Neuronal stem cell (in vitro differentiated cells): ENCODE measurements around the gene TRPM1.

ENCODE experiments used
- DNase-seq: peaks from one replicate; pipeline ENCODE4 v3.0.0-alpha.2; 2013; ENCODE audit warnings: low spot score
- H2AFZ ChIP-seq: one replicate; pipeline ENCODE4 v1.6.1; 2013; ENCODE audit warnings: mild to moderate bottlenecking, low read length, inconsistent platforms
- H2AK5ac ChIP-seq: 2 replicates; pipeline ENCODE4 v1.6.1; 2013; ENCODE audit warnings: low read depth, mild to moderate bottlenecking, inconsistent platforms, low read length, moderate library complexity, mixed read lengths
- H2BK120ac ChIP-seq: 2 replicates; pipeline ENCODE4 v1.6.1; 2013; ENCODE audit warnings: low read depth, mild to moderate bottlenecking, inconsistent platforms, low read length, moderate library complexity, mixed read lengths
- H2BK12ac ChIP-seq: one replicate; pipeline ENCODE4 v1.6.1; 2013; ENCODE audit warnings: low read length, inconsistent platforms
- H2BK15ac ChIP-seq: 2 replicates; pipeline ENCODE4 v1.6.1; 2013; ENCODE audit warnings: mild to moderate bottlenecking, low read length, inconsistent platforms, mixed read lengths
- H2BK5ac ChIP-seq: one replicate; pipeline ENCODE4 v1.6.1; 2013; ENCODE audit warnings: inconsistent platforms, mild to moderate bottlenecking, low read length, moderate library complexity
- H3K14ac ChIP-seq: one replicate; pipeline ENCODE4 v1.6.1; 2013; ENCODE audit warnings: low read length, inconsistent platforms
- H3K18ac ChIP-seq: 2 replicates; pipeline ENCODE4 v1.6.1; 2013; ENCODE audit warnings: low read length, inconsistent platforms
- H3K23ac ChIP-seq: 2 replicates; pipeline ENCODE4 v1.6.1; 2013; ENCODE audit warnings: low read depth, mild to moderate bottlenecking, mixed read lengths, low read length, inconsistent platforms; ENCODE audit not compliant: poor library complexity
- H3K27ac ChIP-seq: replicated peaks from 3 replicates; pipeline ENCODE4 v1.5.1; 2013; ENCODE audit warnings: low read length, inconsistent platforms
- H3K27me3 ChIP-seq, 3 experiments: 2 replicates each; pipeline ENCODE4 v1.6.1; 2013; ENCODE audit warnings: low read length in 3 of 3, mild to moderate bottlenecking in 2 of 3, inconsistent platforms in 1 of 3, low read depth in 1 of 3, mixed read lengths in 1 of 3, moderate library complexity in 1 of 3; ENCODE audit not compliant: control insufficient read depth in 3 of 3, insufficient read depth in 3 of 3
- H3K36me3 ChIP-seq, 2 donors: replicated peaks in 1 of 2; 2 replicates each; pipeline ENCODE4 v1.6.1; 2013; ENCODE audit warnings: low read length in 2 of 2; ENCODE audit not compliant: control insufficient read depth in 2 of 2, insufficient read depth in 2 of 2
- H3K4ac ChIP-seq: 2 replicates; pipeline ENCODE4 v1.6.1; 2013; ENCODE audit warnings: inconsistent platforms, mild to moderate bottlenecking, low read length, moderate library complexity
- H3K4me1 ChIP-seq, 2 donors: 1 replicate in 1 of 2; 2 replicates in 1 of 2; pipeline ENCODE4 v1.6.1; 2013; ENCODE audit warnings: low read length in 2 of 2, low read depth in 1 of 2; ENCODE audit not compliant: control insufficient read depth in 2 of 2, insufficient read depth in 1 of 2
- H3K4me2 ChIP-seq: one replicate; pipeline ENCODE4 v1.6.1; 2013; ENCODE audit warnings: mild to moderate bottlenecking, low read length, inconsistent platforms; ENCODE audit not compliant: insufficient read depth, poor library complexity, severe bottlenecking
- H3K4me3 ChIP-seq, 2 donors: 2 replicates each; pipeline ENCODE4 v1.5.1; 2013; ENCODE audit warnings: low read length in 2 of 2, mild to moderate bottlenecking in 2 of 2, inconsistent platforms in 1 of 2, moderate library complexity in 1 of 2
- H3K79me1 ChIP-seq: one replicate; pipeline ENCODE4 v1.6.1; 2013; ENCODE audit warnings: low read depth, mild to moderate bottlenecking, inconsistent platforms, low read length, moderate library complexity
- H3K9ac ChIP-seq: one replicate; pipeline ENCODE4 v1.6.1; 2013; ENCODE audit warnings: mild to moderate bottlenecking, low read depth, low read length, inconsistent platforms; ENCODE audit not compliant: poor library complexity
- H3K9me3 ChIP-seq, 2 donors: replicated peaks in 1 of 2; 2 replicates each; pipeline versions ENCODE3 to v1.6.1; 2013; ENCODE audit warnings: low read length in 2 of 2, mild to moderate bottlenecking in 2 of 2, inconsistent platforms in 1 of 2, low read depth in 1 of 2, mixed read lengths in 1 of 2, moderate library complexity in 1 of 2; ENCODE audit not compliant: control insufficient read depth in 2 of 2, insufficient read depth in 1 of 2
- H4K8ac ChIP-seq: one replicate; pipeline ENCODE4 v1.6.1; 2013; ENCODE audit warnings: low read depth, mild to moderate bottlenecking, inconsistent platforms, low read length, moderate library complexity
- H4K91ac ChIP-seq: one replicate; pipeline ENCODE4 v1.6.1; 2013; ENCODE audit warnings: low read length, low read depth, mild to moderate bottlenecking, inconsistent platforms; ENCODE audit not compliant: poor library complexity
- WGBS, 2 donors: extraction: QIAGEN DNeasy Blood & Tissue Kit; methylation state at CpG; one replicate each; pipeline ENCODE4 v1.1.7; 2013; ENCODE audit warnings: missing lambda C conversion rate in 2 of 2, mixed read lengths in 1 of 2; ENCODE audit not compliant: insufficient read length in 2 of 2, insufficient replicate concordance in 1 of 2; ENCODE audit errors: extremely low coverage in 2 of 2; 5-methylcytosine and 5-hydroxymethylcytosine counted together

The TRPM1 gene

DNA sequence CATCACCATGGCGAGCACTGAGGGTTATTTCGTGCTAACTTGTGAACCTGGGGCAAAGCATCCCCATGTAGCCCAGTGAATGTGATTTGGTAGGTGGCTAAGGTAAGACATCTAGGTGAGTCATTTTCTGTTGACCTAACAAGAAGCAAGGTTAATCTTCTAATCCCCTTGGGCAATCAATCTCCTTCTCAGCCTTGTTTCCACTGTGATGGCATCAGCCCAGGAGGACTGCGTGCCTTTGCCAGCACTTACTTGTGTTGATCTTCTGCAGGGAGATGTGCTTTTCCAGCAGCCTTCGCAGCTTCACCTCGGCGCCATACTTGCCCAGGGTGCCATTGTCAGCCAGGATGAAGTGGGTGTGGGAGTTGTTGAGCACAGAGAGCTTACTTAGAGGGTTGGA lies 35.7 kb downstream of the TRPM1 start:
- H2BK5ac ChIP-seq = no peak overlapping the region
- H3K4me1 ChIP-seq = no peaks in the 10 kb centered on the region
- no CpG with 5 or more reads among the region's 6 CpGs for WGBS, 2 donors
- H3K9ac ChIP-seq = no peak overlapping the region
- H3K4ac ChIP-seq = no peak overlapping the region
- no peak overlapping the region for H3K23ac ChIP-seq
- H4K91ac ChIP-seq = no peak overlapping the region
- H3K4me3 ChIP-seq = no peak overlapping the region
- H3K14ac ChIP-seq = no peak overlapping the region
- H3K27me3 ChIP-seq = no peaks in the 10 kb centered on the region
- peaks cover 1% of the 10 kb centered on the region for H3K79me1 ChIP-seq
- no peak for DNase-seq
- no peak overlapping the region for H3K4me2 ChIP-seq
- peak overlapping the region; percentile 30 for H2AK5ac ChIP-seq
- peak overlapping the region; percentile 20 for H3K18ac ChIP-seq
- no peak overlapping the region for H2AFZ ChIP-seq
- no peak overlapping the region for H2BK12ac ChIP-seq
- H3K9me3 ChIP-seq = no peaks in the 10 kb centered on the region
- H2BK15ac ChIP-seq = no peak overlapping the region
- no peaks in the 10 kb centered on the region for H3K36me3 ChIP-seq
- H3K27ac ChIP-seq = no peak overlapping the region
- H4K8ac ChIP-seq = no peak overlapping the region
- H2BK120ac ChIP-seq = no peak overlapping the region

DNA sequence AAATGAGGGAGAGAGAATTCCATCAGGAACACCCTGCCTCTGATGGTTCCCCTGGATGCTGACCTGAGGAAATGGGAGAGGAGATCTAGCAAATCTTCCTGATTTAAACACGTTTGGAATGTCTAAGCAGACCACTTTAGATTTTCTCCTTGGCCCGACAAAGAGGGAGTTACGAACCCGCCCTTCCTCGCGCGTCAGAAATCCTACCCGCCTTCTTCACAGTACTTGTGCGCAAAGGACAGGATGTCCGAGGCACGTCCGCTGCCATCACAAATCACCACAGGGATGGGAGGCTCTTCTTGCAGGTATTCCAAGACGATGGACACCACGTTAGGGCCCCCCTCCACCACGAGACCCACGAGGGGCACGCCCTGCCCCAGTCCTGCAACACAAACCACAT lies 38.6 kb downstream of the TRPM1 start:
- no peak overlapping the region for H3K14ac ChIP-seq
- no peak overlapping the region for H4K8ac ChIP-seq
- no peak overlapping the region for H3K23ac ChIP-seq
- no peak overlapping the region for H2BK15ac ChIP-seq
- no peaks in the 10 kb centered on the region for H3K9me3 ChIP-seq
- H2BK5ac ChIP-seq = no peak overlapping the region
- no peak overlapping the region for H3K18ac ChIP-seq
- no peaks in the 10 kb centered on the region for H3K27me3 ChIP-seq
- H3K9ac ChIP-seq = no peak overlapping the region
- H2BK120ac ChIP-seq = no peak overlapping the region
- H3K4me2 ChIP-seq = no peak overlapping the region
- H2AFZ ChIP-seq = no peak overlapping the region
- H4K91ac ChIP-seq = no peak overlapping the region
- H3K4me1 ChIP-seq = no peaks in the 10 kb centered on the region
- H2BK12ac ChIP-seq = no peak overlapping the region
- H3K4ac ChIP-seq = no peak overlapping the region
- H3K36me3 ChIP-seq = no peaks in the 10 kb centered on the region
- no peak overlapping the region for H3K27ac ChIP-seq
- H2AK5ac ChIP-seq = no peak overlapping the region
- WGBS, 2 donors = no CpG with 5 or more reads among the region's 17 CpGs
- no peak overlapping the region for H3K4me3 ChIP-seq
- DNase-seq = no peak
- peaks cover 1% of the 10 kb centered on the region for H3K79me1 ChIP-seq

DNA sequence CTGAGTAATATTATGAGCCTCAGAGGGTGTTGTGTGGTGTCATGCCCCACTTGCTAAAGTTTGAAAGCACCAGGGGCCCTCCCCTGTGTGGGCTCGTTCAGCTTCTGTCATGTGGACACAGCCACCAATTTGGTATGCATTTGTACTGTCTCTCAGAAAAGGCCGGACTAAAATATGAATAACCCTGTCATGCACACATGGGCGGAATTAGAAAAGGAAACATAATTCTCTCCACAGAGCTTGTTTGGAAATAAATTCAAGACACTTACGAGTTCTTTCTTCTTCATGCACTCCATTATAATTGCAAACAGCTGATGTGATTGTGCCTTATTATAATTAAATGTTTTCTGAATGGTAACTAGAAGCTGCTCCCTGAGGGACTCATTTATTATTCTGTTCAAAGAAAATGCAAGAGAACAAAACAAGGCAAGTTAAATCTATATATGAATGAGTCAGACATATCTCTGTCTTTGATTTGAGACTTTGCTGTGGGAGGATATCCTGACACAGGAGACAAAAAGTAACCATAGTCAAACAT lies 39.1 kb downstream of the TRPM1 start:
- H3K18ac ChIP-seq = no peak overlapping the region
- H2BK120ac ChIP-seq = no peak overlapping the region
- DNase-seq = no peak
- no peak overlapping the region for H3K4me2 ChIP-seq
- H3K23ac ChIP-seq = no peak overlapping the region
- H3K9me3 ChIP-seq = peaks cover 0 to 2% of the 10 kb centered on the region in 2 donors
- no peak overlapping the region for H4K8ac ChIP-seq
- H2BK12ac ChIP-seq = no peak overlapping the region
- H2BK5ac ChIP-seq = no peak overlapping the region
- H3K14ac ChIP-seq = no peak overlapping the region
- no peaks in the 10 kb centered on the region for H3K36me3 ChIP-seq
- H3K4ac ChIP-seq = no peak overlapping the region
- WGBS, 2 donors = no CpG with 5 or more reads among the region's 4 CpGs
- H3K27ac ChIP-seq = no peak overlapping the region
- H3K79me1 ChIP-seq = peaks cover 1% of the 10 kb centered on the region
- H3K4me3 ChIP-seq = no peak overlapping the region
- H3K9ac ChIP-seq = no peak overlapping the region
- no peak overlapping the region for H2AFZ ChIP-seq
- H3K4me1 ChIP-seq = no peaks in the 10 kb centered on the region
- no peak overlapping the region for H2AK5ac ChIP-seq
- H4K91ac ChIP-seq = no peak overlapping the region
- no peaks in the 10 kb centered on the region for H3K27me3 ChIP-seq
- H2BK15ac ChIP-seq = no peak overlapping the region

DNA sequence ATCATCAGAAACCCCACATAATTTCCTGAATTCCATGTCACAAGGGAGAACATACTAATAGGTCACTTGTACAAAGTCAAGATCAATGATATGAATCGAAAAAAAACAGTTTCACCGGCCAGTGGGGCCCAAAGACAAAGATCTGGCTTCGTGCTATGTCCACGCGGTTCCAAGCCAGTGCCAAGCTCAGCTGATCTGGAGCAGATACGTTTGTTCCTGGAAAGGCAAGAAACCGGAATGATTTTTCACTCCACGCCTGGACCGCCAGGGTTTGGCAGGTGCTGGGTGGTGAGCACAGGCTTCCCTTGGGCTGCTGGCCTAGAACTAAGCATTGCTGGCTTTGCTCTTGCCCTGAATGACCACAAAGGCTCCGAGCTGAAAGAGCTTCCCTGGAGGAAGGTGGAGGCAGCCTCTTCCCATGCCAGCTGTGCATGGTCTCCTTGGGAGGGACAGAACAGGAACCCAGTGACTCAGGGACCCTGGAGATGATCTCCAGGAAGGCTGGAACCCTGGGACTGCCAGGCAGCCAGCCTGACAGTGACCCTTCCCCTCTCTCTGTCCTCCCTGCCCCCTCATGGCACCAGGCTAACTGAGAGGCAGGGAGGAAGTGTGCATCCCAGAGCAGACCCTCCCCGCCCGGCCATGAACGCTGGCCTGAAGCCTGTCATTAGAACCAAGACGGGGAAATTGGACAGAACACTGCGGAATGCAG lies 40.9 kb downstream of the TRPM1 start:
- no peaks in the 10 kb centered on the region for H3K79me1 ChIP-seq
- H3K4me1 ChIP-seq = no peaks in the 10 kb centered on the region
- no peak overlapping the region for H3K14ac ChIP-seq
- WGBS, 2 donors = no CpG with 5 or more reads among the region's 15 CpGs
- no peak overlapping the region for H3K27ac ChIP-seq
- no peak overlapping the region for H3K4ac ChIP-seq
- no peaks in the 10 kb centered on the region for H3K27me3 ChIP-seq
- no peak overlapping the region for H3K4me3 ChIP-seq
- no peak overlapping the region for H3K23ac ChIP-seq
- H2AK5ac ChIP-seq = peak overlapping the region; percentile 70
- H3K4me2 ChIP-seq = no peak overlapping the region
- H3K18ac ChIP-seq = peak overlapping the region; percentile 83
- no peak overlapping the region for H2BK12ac ChIP-seq
- peak overlapping the region; percentile 79 for H2BK5ac ChIP-seq
- H4K91ac ChIP-seq = no peak overlapping the region
- H2BK15ac ChIP-seq = no peak overlapping the region
- no peak overlapping the region for H2BK120ac ChIP-seq
- no peak for DNase-seq
- no peak overlapping the region for H4K8ac ChIP-seq
- H3K36me3 ChIP-seq = no peaks in the 10 kb centered on the region
- no peak overlapping the region for H2AFZ ChIP-seq
- H3K9me3 ChIP-seq = peaks cover 0 to 2% of the 10 kb centered on the region in 2 donors
- no peak overlapping the region for H3K9ac ChIP-seq
